SK-N-SH (cell line): Measurements from ENCODE around the gene MPPED2. TPM values are rescaled to one million over a fixed set of nuclear protein-coding genes. Genes with fewer than 3 reads are reported as not detected.
A peak's percentile ranks its signal among the peaks of the same experiment; 100 is the strongest.

ENCODE experiments used
- CTCF ChIA-PET: fragments of 300-600, 350-600 bp; formaldehyde crosslinking; extraction: SDS; loops from one replicate; lab custom pipeline; 2021; lab: Yijun Ruan, JAX
- POLR2A ChIA-PET: fragments of 350-600 bp; sonication (Branson Sonifier 250); formaldehyde crosslinking; extraction: SDS; loops from one replicate; lab custom pipeline; 2020; ENCODE audit warnings: antibody characterized with exemption, inconsistent platforms; lab: Yijun Ruan, JAX
- DNase-seq: peaks from one replicate; pipeline ENCODE4 v3.0.0; 2012
- H2AFZ ChIP-seq: fragments of 200-600 bp; sonication (generic); 2 replicates; pipeline ENCODE4 v1.8.1; 2016; ENCODE audit warnings: antibody characterized with exemption, mild to moderate bottlenecking, low read depth
- H3F3A ChIP-seq: fragments of 200-600 bp; sonication (generic); replicated peaks from 2 replicates; pipeline ENCODE3; 2016; ENCODE audit warnings: antibody characterized with exemption, mild to moderate bottlenecking; ENCODE audit not compliant: insufficient read depth
- H3K27ac ChIP-seq, 2 experiments: fragments of 200-500 bp in 1 of 2; fragments of 200-600 bp in 1 of 2; sonication (Bioruptor generic) in 1 of 2; sonication (generic), shearing (Covaris generic) in 1 of 2; 2 replicates each; pipeline versions ENCODE4 v1.5.1 to v1.6.1; 2014 to 2016; ENCODE audit warnings: low read depth in 2 of 2, inconsistent platforms in 1 of 2, low read length in 1 of 2, mild to moderate bottlenecking in 1 of 2, mixed read lengths in 1 of 2
- H3K27me3 ChIP-seq: fragments of 200-600 bp; sonication (generic), shearing (Covaris generic); 2 replicates; pipeline ENCODE4 v1.6.1; 2016; ENCODE audit warnings: mixed run types; ENCODE audit not compliant: insufficient read depth
- H3K36me3 ChIP-seq, 2 experiments: fragments of 200-500 bp in 1 of 2; fragments of 200-600 bp in 1 of 2; sonication (Bioruptor generic) in 1 of 2; sonication (generic) in 1 of 2; replicated peaks in 1 of 2; 2 replicates each; pipeline versions ENCODE3 to v1.5.1; 2014 to 2016; ENCODE audit warnings: low read length in 1 of 2, mild to moderate bottlenecking in 1 of 2; ENCODE audit not compliant: insufficient read depth in 2 of 2, control insufficient read depth in 1 of 2
- H3K4me1 ChIP-seq, 2 experiments: fragments of 200-500 bp in 1 of 2; fragments of 200-600 bp in 1 of 2; sonication (Bioruptor generic) in 1 of 2; sonication (generic), shearing (Covaris generic) in 1 of 2; 2 replicates each; pipeline versions ENCODE4 v1.5.1 to v1.6.1; 2014 to 2016; ENCODE audit warnings: low read depth in 1 of 2, low read length in 1 of 2, mixed run types in 1 of 2; ENCODE audit not compliant: insufficient read depth in 2 of 2, control insufficient read depth in 1 of 2
- H3K4me2 ChIP-seq: fragments of 200-600 bp; sonication (generic), shearing (Covaris generic); 2 replicates; pipeline ENCODE4 v1.6.1; 2017; ENCODE audit warnings: mixed run types
- H3K4me3 ChIP-seq, 2 experiments: fragments of 200-500 bp in 1 of 2; fragments of 200-600 bp in 1 of 2; sonication (Bioruptor generic) in 1 of 2; sonication (generic), shearing (Covaris generic) in 1 of 2; 2 replicates each; pipeline versions ENCODE4 v1.5.1 to v1.8.1; 2014 to 2016; ENCODE audit warnings: low read depth in 2 of 2, inconsistent platforms in 1 of 2, low read length in 1 of 2, mild to moderate bottlenecking in 1 of 2, mixed read lengths in 1 of 2, moderate library complexity in 1 of 2
- H3K79me2 ChIP-seq: fragments of 200-600 bp; sonication (generic); 2 replicates; pipeline ENCODE4 v1.8.1; 2017; ENCODE audit warnings: mild to moderate bottlenecking; ENCODE audit not compliant: insufficient read depth
- H3K9ac ChIP-seq: fragments of 200-600 bp; sonication (generic); 2 replicates; pipeline ENCODE4 v1.6.1; 2017; ENCODE audit warnings: mixed run types
- H3K9me2 ChIP-seq: fragments of 200-600 bp; sonication (generic); 2 replicates; pipeline ENCODE4 v1.6.1; 2017; ENCODE audit warnings: mixed run types
- H3K9me3 ChIP-seq: fragments of 200-600 bp; sonication (generic); 2 replicates; pipeline ENCODE4 v1.6.1; 2017; ENCODE audit warnings: mixed run types, mild to moderate bottlenecking, moderate library complexity
- H4K20me1 ChIP-seq: fragments of 200-600 bp; sonication (generic); 2 replicates; pipeline ENCODE4 v1.6.1; 2017; ENCODE audit warnings: mild to moderate bottlenecking, mixed run types; ENCODE audit not compliant: insufficient read depth
- EZH2phosphoT487 ChIP-seq: fragments of 200-600 bp; sonication (generic); IDR thresholded peaks from 2 replicates; pipeline ENCODE4 v1.6.1; 2017; ENCODE audit warnings: low read depth, mixed run types, mild to moderate bottlenecking, antibody characterized with exemption, moderate library complexity, borderline replicate concordance
- FOSL2 ChIP-seq: IDR thresholded peaks from 2 replicates; pipeline ENCODE4 v1.4.0; 2012; ENCODE audit warnings: low read depth, mild to moderate bottlenecking, moderate library complexity, borderline replicate concordance
- FOXM1 ChIP-seq: IDR thresholded peaks from 2 replicates; pipeline ENCODE4 v1.4.0; 2012; ENCODE audit warnings: low read depth, mild to moderate bottlenecking
- MXI1 ChIP-seq: IDR thresholded peaks from 2 replicates; pipeline ENCODE4 v1.6.1; 2012; ENCODE audit warnings: mild to moderate bottlenecking, low read depth, low read length, improper control_type of control experiment
- NRF1 ChIP-seq: IDR thresholded peaks from 2 replicates; pipeline ENCODE4 v1.6.1; 2012; ENCODE audit warnings: low read depth, mild to moderate bottlenecking, low read length
- POLR2AphosphoS5 ChIP-seq: IDR thresholded peaks from 2 replicates; pipeline ENCODE4 v1.6.1; 2012; ENCODE audit warnings: low read depth, low read length
- RAD21 ChIP-seq: IDR thresholded peaks from 2 replicates; pipeline ENCODE4 v1.6.1; 2012; ENCODE audit warnings: mild to moderate bottlenecking, low read length
- TCF12 ChIP-seq: IDR thresholded peaks from 2 replicates; pipeline ENCODE4 v1.4.0; 2012
- YY1 ChIP-seq: IDR thresholded peaks from 2 replicates; pipeline ENCODE4 v1.4.0; 2012; ENCODE audit warnings: low read depth, mild to moderate bottlenecking
- WGBS: methylation state at CpG from one replicate; pipeline ENCODE4 v1.1.6; 2017; ENCODE audit warnings: low lambda C conversion rate; 5-methylcytosine and 5-hydroxymethylcytosine counted together
- polyA plus RNA-seq, 3 experiments: library from polyadenylated mRNA; depleted of rRNA; stranded (reverse); fragments of >200 nt; gene quantifications; 2 replicates each; pipeline ENCODE4 v1.2.3, GENCODE V29; 2012
- TF ChIP-seq, protein P1 (sequence below): IDR thresholded peaks from 2 replicates; pipeline ENCODE4; 2012
- TF ChIP-seq, protein P2 (sequence below): fragments of 150-350 bp; IDR thresholded peaks from 2 replicates; pipeline ENCODE4 v1.6.1; 2017; ENCODE audit warnings: antibody characterized with exemption, low read length, low read depth, borderline replicate concordance
- TF ChIP-seq, protein P3 (sequence below): fragments of 150-350 bp; IDR thresholded peaks from 2 replicates; pipeline ENCODE4 v1.6.1; 2016; ENCODE audit warnings: mild to moderate bottlenecking, low read depth, low read length
- TF ChIP-seq, protein P4 (sequence below): fragments of 200-600 bp; sonication (generic); IDR thresholded peaks from 2 replicates; pipeline ENCODE4 v1.6.1; 2017; ENCODE audit warnings: antibody characterized with exemption, mild to moderate bottlenecking, moderate library complexity

MPPED2 gene
- polyA plus RNA-seq, 1 of the 3 experiments (the other 2 are of a cell fraction), result 0.05 TPM

DNA sequence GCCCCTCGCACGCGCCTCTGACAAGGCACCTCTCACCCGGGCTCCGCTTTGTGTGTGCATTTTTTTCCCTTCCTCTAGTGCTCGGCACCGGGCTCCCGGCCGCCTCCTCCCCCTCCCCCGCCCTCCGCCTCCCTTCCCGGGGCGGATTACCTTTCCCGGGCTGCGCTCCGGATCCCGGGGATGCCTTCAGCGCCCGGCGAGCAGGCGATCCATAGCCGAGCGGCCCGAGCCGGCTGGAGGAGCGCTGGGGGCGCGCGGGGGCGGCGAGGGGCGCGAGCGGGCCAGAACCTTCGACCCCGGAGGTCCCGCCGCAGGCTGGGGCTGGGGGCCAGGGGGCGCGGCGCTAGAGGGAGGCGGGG is 282 bp downstream of the MPPED2 start (continued):
- no peak for TF ChIP-seq YY1
- no peak for TF ChIP-seq FOXM1
- no peak for TF ChIP-seq RAD21
- TF ChIP-seq MXI1, result no peak

DNA sequence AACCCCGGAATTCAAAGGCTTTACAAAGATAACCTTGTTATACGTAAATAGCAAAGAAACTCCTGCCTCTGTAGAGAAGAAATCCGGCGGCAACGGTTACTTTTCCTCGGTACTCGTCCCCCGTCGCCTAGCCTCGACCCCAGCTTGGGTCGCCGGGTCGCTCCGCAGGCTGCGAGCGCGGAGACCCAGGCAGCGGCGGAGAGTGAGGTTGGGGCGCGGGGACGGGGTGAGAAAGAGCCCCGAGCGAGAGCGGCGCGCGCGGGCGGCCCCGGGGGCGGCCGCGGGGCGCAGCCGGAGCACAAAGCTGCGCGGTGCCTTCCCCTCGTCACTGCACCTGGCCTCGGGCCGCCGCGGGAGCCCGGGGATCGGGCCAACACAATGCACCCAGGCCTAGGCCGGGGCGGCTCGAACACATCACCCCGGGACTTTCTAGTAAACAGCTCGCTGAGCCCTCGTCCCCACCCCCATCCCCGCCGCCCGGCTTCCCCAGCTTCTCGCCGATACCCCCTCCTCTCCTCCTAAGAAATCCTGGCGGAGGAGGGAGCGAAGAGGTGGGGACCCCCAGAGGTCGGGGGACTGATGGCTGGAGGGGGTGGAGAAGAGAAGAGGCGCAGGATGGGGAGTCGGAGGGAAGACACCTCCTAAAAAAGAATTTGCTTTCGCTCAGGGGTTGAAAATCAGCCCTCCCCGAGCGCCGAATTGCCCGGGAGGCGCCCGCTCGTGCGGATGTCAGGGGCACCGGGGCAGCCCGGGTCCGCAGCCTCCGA is 845 bp downstream of the MPPED2 start:
- no peaks in the 10 kb centered on the region for H4K20me1 ChIP-seq

DNA sequence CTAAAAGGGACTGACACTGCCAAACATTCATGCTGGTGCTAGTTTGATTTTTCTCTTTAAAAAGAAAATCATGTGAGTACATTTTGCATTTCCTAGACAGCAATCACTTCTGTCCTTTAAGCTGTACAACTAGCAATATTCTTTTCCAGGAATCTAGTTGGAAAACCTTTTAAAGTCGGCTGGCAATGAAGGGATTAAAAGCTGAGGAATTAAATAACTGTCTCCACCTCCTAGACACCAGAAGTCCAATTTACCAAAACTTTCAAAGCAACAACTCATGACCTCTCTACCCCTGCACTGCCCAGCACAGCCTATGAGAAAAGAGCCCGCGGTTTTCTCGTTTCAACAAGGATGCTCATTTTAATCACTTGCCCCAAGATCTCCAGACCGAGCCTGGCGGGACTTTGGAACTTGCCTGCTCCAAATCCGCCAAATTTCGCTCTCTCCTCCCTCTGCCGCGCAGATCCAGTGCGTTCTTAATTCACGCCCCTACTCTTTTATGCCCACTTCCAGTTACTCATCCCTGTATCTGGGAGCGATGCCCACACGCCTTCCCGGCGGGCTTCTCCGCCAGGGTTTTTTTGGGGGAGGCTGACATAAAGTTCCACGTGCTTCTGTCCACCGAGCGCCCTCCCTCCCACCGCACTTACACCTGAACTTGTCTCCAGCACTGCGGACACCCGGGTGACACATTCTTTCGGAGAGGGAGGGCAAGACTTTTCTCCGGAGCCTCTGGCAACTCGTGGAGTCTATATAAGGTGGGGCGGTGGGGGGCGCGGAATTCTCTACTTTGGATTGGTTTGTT is 2.5 kb downstream of the MPPED2 start:
- H3K27ac ChIP-seq, result no peak overlapping the region
- no peaks in the 10 kb centered on the region for H3K36me3 ChIP-seq
- H3K4me2 ChIP-seq, result 0 out of 2 replicates have a peak overlapping the region, but pooled peaks have one; percentile 86
- ChIA-PET POLR2A (interaction anchor here (1.6 kb wide), 1 partner anchor 261 kb away, joined by 5 read pairs; the partner anchor contains the start of gene ARL14EP), CTCF (interaction anchor here (1.0 to 3.3 kb wide), 2 partner anchors 12 to 24 kb away, joined by 3 to 9 read pairs; no protein-coding TSS in a partner anchor)
- H3K9me3 ChIP-seq, result no peaks in the 10 kb centered on the region
- H3K9ac ChIP-seq, result no peak overlapping the region
- H3K79me2 ChIP-seq, result no peaks in the 10 kb centered on the region
- H3F3A ChIP-seq, result no peaks in the 10 kb centered on the region
- WGBS, result 27% methylated on average over 28 of the region's 29 CpGs
- peaks cover 4 to 10% of the 10 kb centered on the region in 2 experiments; a peak in 3 of 4 replicates for H3K4me1 ChIP-seq
- peak overlapping the region in 1 of 2 experiments; percentile 53; a peak in 1 of 4 replicates for H3K4me3 ChIP-seq
- H4K20me1 ChIP-seq, result no peaks in the 10 kb centered on the region
- H3K9me2 ChIP-seq, result no peaks in the 10 kb centered on the region
- DNase-seq, result peak; percentile 32
- H3K27me3 ChIP-seq, result peaks cover 32% of the 10 kb centered on the region
- no peak overlapping the region for H2AFZ ChIP-seq
- TF ChIP-seq FOSL2, result no peak
- TF ChIP-seq, protein P1, sequence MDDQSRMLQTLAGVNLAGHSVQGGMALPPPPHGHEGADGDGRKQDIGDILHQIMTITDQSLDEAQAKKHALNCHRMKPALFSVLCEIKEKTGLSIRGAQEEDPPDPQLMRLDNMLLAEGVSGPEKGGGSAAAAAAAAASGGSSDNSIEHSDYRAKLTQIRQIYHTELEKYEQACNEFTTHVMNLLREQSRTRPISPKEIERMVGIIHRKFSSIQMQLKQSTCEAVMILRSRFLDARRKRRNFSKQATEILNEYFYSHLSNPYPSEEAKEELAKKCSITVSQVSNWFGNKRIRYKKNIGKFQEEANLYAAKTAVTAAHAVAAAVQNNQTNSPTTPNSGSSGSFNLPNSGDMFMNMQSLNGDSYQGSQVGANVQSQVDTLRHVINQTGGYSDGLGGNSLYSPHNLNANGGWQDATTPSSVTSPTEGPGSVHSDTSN, result no peak
- TF ChIP-seq, protein P2, sequence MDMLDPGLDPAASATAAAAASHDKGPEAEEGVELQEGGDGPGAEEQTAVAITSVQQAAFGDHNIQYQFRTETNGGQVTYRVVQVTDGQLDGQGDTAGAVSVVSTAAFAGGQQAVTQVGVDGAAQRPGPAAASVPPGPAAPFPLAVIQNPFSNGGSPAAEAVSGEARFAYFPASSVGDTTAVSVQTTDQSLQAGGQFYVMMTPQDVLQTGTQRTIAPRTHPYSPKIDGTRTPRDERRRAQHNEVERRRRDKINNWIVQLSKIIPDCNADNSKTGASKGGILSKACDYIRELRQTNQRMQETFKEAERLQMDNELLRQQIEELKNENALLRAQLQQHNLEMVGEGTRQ, result no peak
- TF ChIP-seq POLR2AphosphoS5, result no peak
- TF ChIP-seq, protein P3, sequence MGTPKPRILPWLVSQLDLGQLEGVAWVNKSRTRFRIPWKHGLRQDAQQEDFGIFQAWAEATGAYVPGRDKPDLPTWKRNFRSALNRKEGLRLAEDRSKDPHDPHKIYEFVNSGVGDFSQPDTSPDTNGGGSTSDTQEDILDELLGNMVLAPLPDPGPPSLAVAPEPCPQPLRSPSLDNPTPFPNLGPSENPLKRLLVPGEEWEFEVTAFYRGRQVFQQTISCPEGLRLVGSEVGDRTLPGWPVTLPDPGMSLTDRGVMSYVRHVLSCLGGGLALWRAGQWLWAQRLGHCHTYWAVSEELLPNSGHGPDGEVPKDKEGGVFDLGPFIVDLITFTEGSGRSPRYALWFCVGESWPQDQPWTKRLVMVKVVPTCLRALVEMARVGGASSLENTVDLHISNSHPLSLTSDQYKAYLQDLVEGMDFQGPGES, result no peak
- TF ChIP-seq, protein P4, sequence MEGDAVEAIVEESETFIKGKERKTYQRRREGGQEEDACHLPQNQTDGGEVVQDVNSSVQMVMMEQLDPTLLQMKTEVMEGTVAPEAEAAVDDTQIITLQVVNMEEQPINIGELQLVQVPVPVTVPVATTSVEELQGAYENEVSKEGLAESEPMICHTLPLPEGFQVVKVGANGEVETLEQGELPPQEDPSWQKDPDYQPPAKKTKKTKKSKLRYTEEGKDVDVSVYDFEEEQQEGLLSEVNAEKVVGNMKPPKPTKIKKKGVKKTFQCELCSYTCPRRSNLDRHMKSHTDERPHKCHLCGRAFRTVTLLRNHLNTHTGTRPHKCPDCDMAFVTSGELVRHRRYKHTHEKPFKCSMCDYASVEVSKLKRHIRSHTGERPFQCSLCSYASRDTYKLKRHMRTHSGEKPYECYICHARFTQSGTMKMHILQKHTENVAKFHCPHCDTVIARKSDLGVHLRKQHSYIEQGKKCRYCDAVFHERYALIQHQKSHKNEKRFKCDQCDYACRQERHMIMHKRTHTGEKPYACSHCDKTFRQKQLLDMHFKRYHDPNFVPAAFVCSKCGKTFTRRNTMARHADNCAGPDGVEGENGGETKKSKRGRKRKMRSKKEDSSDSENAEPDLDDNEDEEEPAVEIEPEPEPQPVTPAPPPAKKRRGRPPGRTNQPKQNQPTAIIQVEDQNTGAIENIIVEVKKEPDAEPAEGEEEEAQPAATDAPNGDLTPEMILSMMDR, result no peak

More for the DNA sequence above, 845 bp downstream of the MPPED2 start:
- WGBS, result 6% methylated on average over 40 of the region's 74 CpGs
- Histone ChIP-seq H3K4me1 (peaks cover 4 to 10% of the 10 kb centered on the region in 2 experiments; a peak in 3 of 4 replicates), H3K4me3 (peak overlapping the region; percentile 53 to 64)
- CTCF ChIA-PET, result interaction anchor here (0.6 to 3.3 kb wide), 20 partner anchors 10 to 332 kb away, joined by 3 to 9 read pairs (median 4); no protein-coding TSS in a partner anchor
- TF ChIP-seq TCF12, result no peak
- TF ChIP-seq, protein P4, result no peak
- peak; percentile 52; the same call in 1 of the 2 replicates for TF ChIP-seq EZH2phosphoT487
- no peak for TF ChIP-seq NRF1
- TF ChIP-seq, all 33 proteins: peak for 1
- Histone ChIP-seq H3K27ac (peak overlapping the region in 1 of 2 experiments; percentile 83; a peak in 2 of 4 replicates), H3K9me3 (no peaks in the 10 kb centered on the region), H3K27me3 (peaks cover 32% of the 10 kb centered on the region), H3K4me2 (peak overlapping the region; percentile 86), H3K79me2 (no peaks in the 10 kb centered on the region), H3K9ac (no peak overlapping the region), H2AFZ (peak overlapping the region; percentile 68), H3K36me3 (no peaks in the 10 kb centered on the region), H3F3A (no peaks in the 10 kb centered on the region), H3K9me2 (no peaks in the 10 kb centered on the region)
- POLR2A ChIA-PET, result interaction anchor here (1.2 to 1.6 kb wide), 3 partner anchors 50 to 276 kb away, joined by 3 to 6 read pairs (median 5); partner anchors contain the start of gene ARL14EP
- peak; percentile 79 for DNase-seq
